ENCODE measurements around the gene MYO1D. TPM values are rescaled to one million over a fixed set of nuclear protein-coding genes. Genes with fewer than 3 reads are reported as not detected.

MYO1D gene
- total RNA-seq, 3 donors from 2014 or later, result 166 to 495 (median 256) TPM

GRCh38 chr17:32555611-32556310 lies 321.2 kb downstream of the MYO1D start:
- peaks cover 4% of the 10 kb centered on the region for H3K4me1 ChIP-seq (ENCODE audit: low read depth)
- no peak for TF ChIP-seq CTCF (IDR thresholded peaks at IDR 0.05)
- DNase-seq, result no peak
- no peak overlapping the region for H3K4me3 ChIP-seq
- intact Hi-C loops (cut with DNase I, micrococcal nuclease), result no loop called here
- no peak for ATAC-seq
- H3K9me3 ChIP-seq, result no peaks in the 10 kb centered on the region
- H3K36me3 ChIP-seq (ENCODE audit: low read depth), result no peaks in the 10 kb centered on the region

GRCh38 chr17:32553168-32553567 lies 323.8 kb downstream of the MYO1D start:
- peak in 1 of 3 donors; percentile 24 for DNase-seq
- ATAC-seq, result peak; percentile 92
- no peaks in the 10 kb centered on the region for H3K36me3 ChIP-seq (ENCODE audit: low read depth)
- peaks cover 4% of the 10 kb centered on the region for H3K4me1 ChIP-seq (ENCODE audit: low read depth)
- no peak overlapping the region for H3K4me3 ChIP-seq
- intact Hi-C loops (cut with DNase I, micrococcal nuclease), result no loop called here
- no peak for TF ChIP-seq CTCF (IDR thresholded peaks at IDR 0.05)
- H3K9me3 ChIP-seq, result no peaks in the 10 kb centered on the region

- H3K9me3 ChIP-seq, result no peaks in the 10 kb centered on the region
- intact Hi-C loops (cut with DNase I, micrococcal nuclease), result no loop called here
- ATAC-seq (no peak), DNase-seq (no peak)
- peaks cover 4% of the 10 kb centered on the region for H3K4me1 ChIP-seq (ENCODE audit: low read depth)
- no peak overlapping the region for H3K4me3 ChIP-seq
- no peaks in the 10 kb centered on the region for H3K36me3 ChIP-seq (ENCODE audit: low read depth)
- TF ChIP-seq CTCF (IDR thresholded peaks at IDR 0.05), result no peak
These were observed 324.6 kb downstream of the MYO1D start for GRCh38 chr17:32552280-32552679.

- intact Hi-C loops (cut with DNase I, micrococcal nuclease), result no loop called here
- ATAC-seq (peak; percentile 24), DNase-seq (no peak)
- TF ChIP-seq CTCF (IDR thresholded peaks at IDR 0.05), result no peak
- Histone ChIP-seq H3K4me1 (ENCODE audit: low read depth) (peaks cover 4% of the 10 kb centered on the region), H3K36me3 (ENCODE audit: low read depth) (no peaks in the 10 kb centered on the region), H3K9me3 (no peaks in the 10 kb centered on the region), H3K4me3 (no peak overlapping the region)
These were observed 325.6 kb downstream of the MYO1D start for GRCh38 chr17:32551186-32551955.

- no peaks in the 10 kb centered on the region for H3K9me3 ChIP-seq
- H3K36me3 ChIP-seq (ENCODE audit: low read depth), result no peaks in the 10 kb centered on the region
- DNase-seq (no peak), ATAC-seq (no peak)
- intact Hi-C loops (cut with DNase I, micrococcal nuclease), result no loop called here
- peaks cover 4% of the 10 kb centered on the region for H3K4me1 ChIP-seq (ENCODE audit: low read depth)
- H3K4me3 ChIP-seq, result no peak overlapping the region
- TF ChIP-seq CTCF (IDR thresholded peaks at IDR 0.05), result no peak
These were observed 327.4 kb downstream of the MYO1D start for GRCh38 chr17:32549559-32549958.
